GM19452 (cell line): ENCODE data around the gene PSME3IP1.

Experiments
- ATAC-seq: cut with Tn5 transposase; IDR thresholded peaks from one replicate; pipeline ENCODE4 v1.9.1; 2021; ENCODE audit not compliant: unreplicated experiment

PSME3IP1 gene

DNA sequence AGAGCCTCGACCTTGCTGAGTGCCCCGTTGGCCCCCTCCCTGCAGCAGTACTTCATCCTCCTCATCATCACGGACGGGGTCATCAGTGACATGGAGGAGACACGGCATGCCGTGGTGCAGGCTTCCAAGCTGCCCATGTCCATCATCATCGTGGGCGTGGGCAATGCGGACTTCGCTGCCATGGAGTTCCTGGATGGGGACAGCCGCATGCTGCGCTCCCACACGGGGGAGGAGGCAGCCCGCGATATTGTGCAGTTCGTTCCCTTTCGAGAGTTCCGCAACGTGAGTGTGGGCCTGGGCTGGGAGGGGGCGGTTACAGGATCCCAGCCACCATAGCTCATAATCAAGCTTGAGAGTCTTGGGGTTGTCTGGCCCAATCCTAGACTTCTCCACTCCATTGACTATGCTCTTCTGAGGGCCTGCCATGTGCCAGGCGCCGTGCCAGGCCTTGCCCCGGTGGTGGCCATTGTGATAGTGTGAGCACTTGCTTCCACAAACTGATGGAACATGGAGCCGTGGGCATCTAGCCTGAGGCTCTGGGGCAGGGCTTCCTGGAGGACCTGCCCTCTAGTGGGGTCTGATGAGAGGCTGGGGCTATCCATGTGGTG, 39.7 kb downstream of the PSME3IP1 start:
- ATAC-seq = no peak

DNA sequence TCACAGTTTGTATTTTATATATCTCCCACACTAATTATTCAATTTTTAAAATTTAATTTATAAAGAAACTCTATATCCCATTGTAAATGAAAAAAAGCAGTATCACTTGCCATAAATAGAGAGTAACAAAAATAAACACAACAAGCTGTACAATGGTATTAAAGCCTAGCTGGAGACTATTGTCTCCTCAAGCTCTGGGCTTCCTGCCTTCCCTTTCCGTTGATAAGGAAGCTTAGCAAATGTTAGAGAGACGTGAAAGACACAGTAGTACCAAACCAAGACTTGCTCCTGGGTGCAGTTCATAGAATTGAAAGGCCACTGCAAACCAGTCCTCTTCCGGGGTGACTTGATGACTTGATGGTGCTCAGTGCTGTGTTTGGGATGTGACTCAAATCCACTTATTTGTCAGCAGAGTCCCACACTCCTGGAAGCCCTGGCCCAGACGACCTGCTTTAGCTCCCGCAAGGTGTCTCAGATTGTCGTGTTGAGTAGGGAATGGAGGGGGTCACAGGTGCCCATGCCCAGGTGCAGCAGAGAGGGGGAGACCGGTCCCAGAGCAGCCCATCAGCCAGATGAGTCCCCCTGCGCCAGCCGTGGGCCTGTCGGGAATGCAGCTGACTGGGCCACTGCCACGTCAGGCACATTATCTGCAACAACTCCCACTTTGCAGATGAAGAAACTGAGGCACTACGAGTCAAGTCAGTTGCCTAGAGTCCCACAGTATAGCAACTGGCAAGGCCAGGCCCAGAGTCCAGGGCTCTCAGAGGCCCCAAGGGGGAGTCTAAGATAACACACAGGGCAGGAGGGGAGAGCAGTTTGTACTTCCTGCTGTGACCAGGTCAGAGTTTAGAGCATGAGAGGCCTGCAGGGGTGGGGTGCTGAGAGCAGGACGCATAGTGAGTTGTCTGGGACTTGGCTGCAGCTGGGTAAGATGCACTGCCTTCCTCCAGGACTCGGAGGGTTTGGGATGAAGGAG, 40.5 kb downstream of the PSME3IP1 start:
- no peak for ATAC-seq

DNA sequence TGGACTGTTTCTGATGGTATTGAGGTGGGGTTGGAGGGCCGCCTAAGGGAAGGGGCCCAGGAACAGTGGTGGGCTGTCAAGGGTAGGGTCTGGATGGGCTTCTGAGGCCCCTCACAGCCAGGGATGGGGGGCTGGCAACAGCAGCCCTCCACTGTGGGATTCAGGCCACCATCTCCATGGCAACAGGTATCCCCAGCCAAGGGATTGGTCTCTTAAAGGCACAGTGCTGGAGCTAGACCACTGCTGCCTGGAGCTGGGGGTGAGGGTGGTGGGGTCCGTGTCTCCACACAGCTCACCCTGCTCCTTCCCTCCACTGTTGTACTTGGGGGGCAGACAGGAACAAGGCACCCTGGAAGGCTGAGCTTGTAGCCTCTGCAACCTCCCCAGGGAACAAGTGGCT, 41.8 kb downstream of the PSME3IP1 start:
- ATAC-seq = no peak

- ATAC-seq = no peak
Measured at GRCh38 chr16:57143149-57143921, 42.5 kb downstream of the PSME3IP1 start.

DNA sequence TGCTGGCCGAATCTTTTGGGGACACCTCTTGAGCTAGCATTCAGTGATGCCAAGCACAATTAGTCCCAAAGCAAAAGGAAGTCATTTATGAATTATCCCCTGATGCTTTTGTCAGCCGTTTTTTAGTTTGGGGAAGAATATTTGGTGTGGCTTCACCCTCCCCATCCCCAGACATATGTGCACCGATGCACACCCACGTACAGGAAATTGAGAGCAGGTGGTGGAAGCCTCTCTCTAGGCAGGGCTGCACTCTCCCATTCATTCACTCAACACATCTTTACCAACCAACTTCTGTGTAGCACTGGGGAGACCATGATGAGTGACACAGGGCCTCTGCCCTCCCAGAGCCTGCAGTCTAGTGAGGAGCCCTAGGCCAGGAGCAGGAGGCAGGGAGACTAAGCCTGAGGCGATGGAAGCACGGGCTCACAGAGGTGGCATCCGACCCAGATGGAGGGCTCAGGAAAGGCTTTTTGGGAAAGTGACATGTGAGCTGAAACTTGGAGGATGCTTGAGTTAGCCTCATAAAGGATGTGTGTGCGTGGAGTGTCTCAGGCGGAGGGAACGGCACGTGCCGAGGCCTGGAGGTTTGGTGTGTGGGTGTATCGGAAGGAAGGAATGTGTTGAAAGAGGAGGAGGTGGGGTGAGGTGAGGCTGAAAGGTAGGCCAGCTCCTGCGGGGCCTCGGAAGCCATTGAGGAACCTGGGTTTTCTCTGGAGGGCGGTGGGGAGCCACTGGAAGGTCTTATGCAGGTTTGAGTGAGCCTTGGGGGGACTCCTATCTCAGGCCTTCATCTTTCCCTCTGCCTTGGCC, 43.8 kb downstream of the PSME3IP1 start:
- ATAC-seq = no peak

DNA sequence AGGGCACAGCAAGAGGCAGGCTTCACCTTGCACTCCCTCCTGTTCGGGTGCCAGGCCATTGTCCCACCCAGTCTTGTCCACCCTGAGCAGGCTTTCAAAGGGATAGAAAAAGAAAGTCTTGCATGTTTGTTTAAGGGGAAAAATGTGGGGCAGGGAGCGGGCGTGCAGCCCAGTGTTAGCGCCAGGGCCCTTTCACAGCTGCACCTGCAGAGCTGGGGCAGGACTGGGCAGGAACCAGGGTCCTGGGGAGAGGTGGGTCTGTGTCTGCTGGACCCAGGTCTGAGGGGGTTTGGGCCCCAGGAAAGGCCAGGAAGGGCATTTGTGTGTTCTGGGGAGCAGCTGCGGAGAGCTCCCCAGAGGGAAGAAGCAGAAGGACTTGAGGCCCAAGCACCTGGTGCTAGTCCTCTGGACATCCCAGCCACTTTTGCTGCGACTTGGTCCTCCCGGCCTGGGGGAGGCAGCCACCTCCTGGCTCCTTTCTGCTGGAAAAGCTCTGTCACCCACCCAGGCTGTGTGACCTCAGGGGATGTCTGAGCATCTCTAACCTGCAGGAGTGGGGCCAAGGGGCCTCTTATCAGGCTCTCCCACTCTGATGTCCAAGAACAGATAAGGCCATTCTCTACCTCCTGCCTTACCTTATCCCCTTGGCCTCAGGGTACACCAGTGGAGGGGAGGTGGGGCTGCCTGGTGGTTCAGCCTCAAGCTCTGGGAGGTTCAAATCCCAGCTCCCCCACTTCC, 44.7 kb downstream of the PSME3IP1 start:
- ATAC-seq = no peak

DNA sequence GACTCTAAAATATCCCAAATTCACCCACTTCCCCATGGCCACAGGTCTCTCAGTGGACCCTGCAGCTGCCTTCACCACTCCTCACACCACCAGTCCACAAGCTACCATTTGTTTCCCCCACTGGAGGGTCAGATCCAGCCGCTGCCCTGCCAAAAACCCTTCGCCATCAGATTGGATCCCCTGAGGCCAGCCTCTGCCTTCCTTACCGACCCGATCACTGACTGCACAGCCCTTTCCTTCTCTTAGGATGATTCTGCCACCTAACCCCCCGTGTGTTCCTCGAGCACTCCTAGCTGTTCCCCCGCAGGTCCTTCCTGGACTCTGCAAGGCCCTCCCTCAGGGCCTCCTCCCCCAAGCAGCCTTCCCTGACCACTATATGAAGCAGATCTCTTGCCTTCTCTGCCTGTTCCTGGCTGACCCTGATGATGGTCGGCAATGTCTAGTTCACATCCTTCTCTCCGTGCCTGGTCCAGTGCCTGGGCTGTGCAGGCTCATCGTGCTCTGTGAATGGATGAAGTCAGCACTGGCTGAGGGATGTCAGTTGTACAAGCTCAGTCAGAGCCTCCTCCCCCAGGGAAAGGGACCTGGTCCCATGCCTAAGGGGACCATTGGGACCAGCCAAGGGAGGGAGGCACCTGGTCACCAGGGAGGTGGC, 47.4 kb downstream of the PSME3IP1 start:
- no peak for ATAC-seq

DNA sequence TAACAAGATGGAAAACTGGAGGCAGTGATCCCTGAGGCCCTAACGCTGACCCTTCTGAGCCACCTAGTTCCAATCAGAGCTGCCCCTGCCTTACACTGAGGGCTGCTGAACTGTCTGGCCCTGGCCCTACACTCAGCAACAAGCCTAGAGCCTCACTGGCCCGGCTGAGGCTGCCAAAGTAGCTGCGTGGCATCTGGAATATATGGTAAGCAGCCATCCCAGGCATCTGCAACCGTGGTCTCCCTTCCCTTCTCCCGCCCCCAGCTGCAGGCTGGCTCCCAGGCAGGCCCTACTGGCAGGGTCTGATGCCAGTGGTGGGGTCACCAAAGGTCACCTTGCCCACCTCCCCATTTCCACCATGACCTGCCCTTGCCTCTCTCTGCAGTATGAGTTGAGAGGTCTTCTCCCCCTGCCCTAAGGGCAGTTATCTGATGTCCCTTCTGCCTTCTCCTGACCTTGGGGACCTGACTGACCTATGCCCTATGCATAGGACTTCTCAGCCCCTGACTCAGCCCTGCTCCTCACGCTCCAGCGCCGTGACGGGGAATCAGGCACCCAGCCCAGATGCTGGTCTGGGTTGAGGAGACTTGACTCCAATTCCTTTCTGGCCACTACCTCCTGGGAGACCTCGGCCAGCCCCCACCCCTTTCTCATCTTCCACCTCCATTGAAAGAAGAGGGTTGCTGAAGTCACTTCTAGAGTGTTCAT, 48.1 kb downstream of the PSME3IP1 start:
- no peak for ATAC-seq

- no peak for ATAC-seq
Measured at GRCh38 chr16:57137043-57137442, 48.8 kb downstream of the PSME3IP1 start.

GRCh38 chr16:57134982-57135381, 50.9 kb downstream of the PSME3IP1 start:
- no peak for ATAC-seq

GRCh38 chr16:57133886-57134285, 52.0 kb downstream of the PSME3IP1 start:
- no peak for ATAC-seq

GRCh38 chr16:57133031-57133430, 52.8 kb downstream of the PSME3IP1 start:
- ATAC-seq = no peak

DNA sequence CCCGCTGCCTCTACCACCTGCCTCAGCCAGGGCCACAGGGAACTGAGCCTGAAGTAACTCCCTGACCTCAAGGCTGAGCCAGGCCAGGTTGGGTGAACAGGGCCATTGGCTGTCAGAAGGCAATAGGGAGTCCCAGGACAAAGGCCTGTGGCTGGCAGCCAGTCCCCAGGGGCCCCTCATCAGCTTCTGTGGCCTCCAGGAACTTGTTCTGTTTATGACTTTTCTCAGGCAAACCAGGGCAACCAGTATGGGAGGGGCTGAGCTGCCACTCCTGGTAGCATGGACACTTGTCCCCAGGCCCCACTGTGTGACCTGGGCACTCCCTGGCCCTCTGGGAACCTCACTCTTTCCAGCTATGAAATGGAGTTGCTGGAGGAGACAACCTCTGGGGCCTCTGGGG, 53.4 kb downstream of the PSME3IP1 start:
- no peak for ATAC-seq

DNA sequence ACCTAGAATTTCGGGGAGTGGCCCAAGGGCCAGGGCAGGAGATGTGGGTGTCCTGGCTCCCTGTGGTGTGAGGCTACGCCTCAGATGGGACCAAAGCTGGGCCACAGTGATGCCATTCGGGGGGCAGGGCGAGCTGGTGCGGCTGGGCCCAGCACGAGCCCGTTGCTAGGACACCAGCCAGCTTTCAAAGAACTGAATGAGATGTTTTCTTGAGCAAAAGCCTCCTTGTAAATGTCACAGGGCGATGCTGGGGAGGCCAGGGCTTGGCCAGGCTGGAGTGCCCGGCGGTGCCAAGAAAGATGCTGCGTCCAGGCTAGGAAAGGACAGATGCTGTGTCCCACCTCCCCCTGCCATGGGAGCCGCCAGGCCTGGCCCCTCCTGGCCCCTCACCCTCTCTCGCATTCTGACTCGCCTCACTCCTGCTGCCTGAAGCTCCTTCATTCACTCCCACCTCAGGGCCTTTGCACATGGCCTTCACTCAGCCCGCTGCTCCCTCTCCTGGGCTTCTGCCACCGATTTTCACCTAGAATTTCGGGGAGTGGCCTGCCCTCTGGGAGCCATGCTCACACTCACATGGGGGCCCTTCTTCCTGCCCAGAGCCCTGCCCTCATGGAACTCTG, 54.4 kb downstream of the PSME3IP1 start:
- no peak for ATAC-seq

- ATAC-seq = no peak
Measured at GRCh38 chr16:57130950-57131321, 54.9 kb downstream of the PSME3IP1 start.

DNA sequence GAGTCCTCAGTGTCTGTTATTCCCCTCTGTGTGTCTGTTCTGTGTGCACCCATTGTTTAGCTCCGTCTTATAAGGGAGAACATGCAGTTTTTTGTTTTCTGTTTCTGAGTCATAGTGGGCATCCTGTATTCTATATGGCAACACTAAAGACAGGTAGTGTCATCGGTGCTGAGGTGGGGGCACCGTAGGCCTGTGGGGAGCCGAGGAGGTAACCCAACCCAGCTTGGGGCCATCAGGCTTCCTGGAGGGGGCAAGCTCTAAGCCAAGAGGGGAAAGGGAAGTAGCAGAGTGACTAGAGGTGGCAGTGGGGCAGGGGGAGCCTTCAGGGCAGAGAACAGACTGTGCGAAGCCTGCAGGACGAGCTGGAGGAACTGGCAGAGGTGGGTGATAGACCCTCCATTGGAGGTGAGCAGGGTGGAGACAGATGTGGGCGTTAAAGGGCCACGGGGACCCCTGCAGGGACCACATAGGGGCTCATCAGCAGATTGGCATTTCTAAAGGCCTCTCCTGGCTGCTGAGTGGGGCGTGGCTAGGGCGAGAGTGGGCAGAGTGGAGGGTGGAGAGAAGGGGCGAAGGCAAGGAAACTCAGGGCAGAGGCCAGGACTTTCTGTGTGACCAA, 57.0 kb downstream of the PSME3IP1 start:
- ATAC-seq = no peak

GRCh38 chr16:57127836-57128235, 58.0 kb downstream of the PSME3IP1 start:
- no peak for ATAC-seq
